Naive B cell (primary cell): ENCODE results near the gene NIPSNAP3A. TPM values are rescaled to one million over a fixed set of nuclear protein-coding genes. Genes with fewer than 3 reads are reported as not detected.

Source experiments
- ATAC-seq, 2 donors: fragments of 150-1000 bp; cut with Tn5 transposase; 2 replicates each; pipeline ENCODE4 v1.10.0; 2021; ENCODE audit warnings: low read depth in 2 of 2, mild to moderate bottlenecking in 2 of 2, moderate library complexity in 2 of 2
- DNase-seq: peaks from one replicate; pipeline ENCODE4 v3.0.0; 2022
- H3K27ac Mint-ChIP-seq, 6 donors: one replicate each; pipeline ENCODE4 v1.8.0; 2020 to 2022; ENCODE audit warnings: mild to moderate bottlenecking in 6 of 6, mixed read lengths in 6 of 6, moderate library complexity in 5 of 6, inconsistent platforms in 2 of 6
- H3K27me3 Mint-ChIP-seq, 3 donors: one replicate each; pipeline ENCODE4 v1.8.0; 2021 to 2022; ENCODE audit warnings: mixed read lengths in 3 of 3, mild to moderate bottlenecking in 1 of 3
- H3K36me3 Mint-ChIP-seq, 2 donors: one replicate each; pipeline ENCODE4 v1.8.0; 2020 to 2022; ENCODE audit warnings: mixed read lengths in 2 of 2, inconsistent platforms in 1 of 2, mild to moderate bottlenecking in 1 of 2
- H3K4me1 Mint-ChIP-seq, 3 donors: one replicate each; pipeline ENCODE4 v1.8.0; 2020 to 2022; ENCODE audit warnings: mixed read lengths in 3 of 3, inconsistent platforms in 1 of 3, mild to moderate bottlenecking in 1 of 3, moderate library complexity in 1 of 3
- H3K4me3 Mint-ChIP-seq, 8 donors: one replicate each; pipeline ENCODE4 v1.8.0; 2020 to 2022; ENCODE audit warnings: mild to moderate bottlenecking in 8 of 8, mixed read lengths in 8 of 8, moderate library complexity in 8 of 8, inconsistent platforms in 2 of 8
- H3K9me3 Mint-ChIP-seq, 7 donors: one replicate each; pipeline ENCODE4 v1.8.0; 2020 to 2022; ENCODE audit warnings: mixed read lengths in 7 of 7, mild to moderate bottlenecking in 5 of 7, inconsistent platforms in 2 of 7, moderate library complexity in 1 of 7
- polyA plus RNA-seq, 6 donors: library from polyadenylated mRNA; unstranded; fragments of 300-500 nt; fragmentation: Illumina TruSeq; gene quantifications; one replicate each; pipeline ENCODE4 v1.2.3, GENCODE V29; 2021; ENCODE audit warnings: low read depth in 6 of 6

The NIPSNAP3A gene
- polyA plus RNA-seq, 6 donors from 2014 or later: 22.1 to 60.3 (median 28.3) TPM

DNA sequence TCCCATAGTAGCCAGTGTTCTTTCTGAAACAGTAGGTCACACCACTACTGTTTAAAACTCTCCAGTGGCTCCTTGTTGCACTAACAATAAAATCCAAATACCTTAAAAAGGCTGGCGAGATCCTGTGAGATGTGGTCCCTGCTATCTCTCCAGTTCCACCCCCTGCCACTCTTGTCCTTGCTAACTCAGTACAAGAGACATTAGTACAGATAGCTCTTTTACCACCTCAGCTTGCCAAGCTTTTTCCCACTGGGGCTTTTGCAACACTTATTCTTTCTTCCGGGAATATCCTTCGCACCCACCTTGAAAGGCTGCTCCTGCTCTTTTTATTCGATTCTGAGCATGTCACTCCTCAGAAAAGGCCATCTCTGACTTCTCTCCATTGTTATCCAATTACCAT lies 31.3 kb downstream of the NIPSNAP3A start:
- Mint-ChIP-seq H3K36me3 (peaks cover under 1 to 7% of the 10 kb centered on the region in 2 donors), H3K27me3 (no peaks in the 10 kb centered on the region), H3K4me3 (peak overlapping the region in 1 of 8 donors; percentile 10), H3K4me1 (peaks cover 13 to 23% (median 20%) of the 10 kb centered on the region in 3 donors), H3K27ac (peak overlapping the region in 2 of 6 donors; percentile 31 to 32), H3K9me3 (no peaks in the 10 kb centered on the region)
- DNase-seq (no peak), ATAC-seq (no peak)

DNA sequence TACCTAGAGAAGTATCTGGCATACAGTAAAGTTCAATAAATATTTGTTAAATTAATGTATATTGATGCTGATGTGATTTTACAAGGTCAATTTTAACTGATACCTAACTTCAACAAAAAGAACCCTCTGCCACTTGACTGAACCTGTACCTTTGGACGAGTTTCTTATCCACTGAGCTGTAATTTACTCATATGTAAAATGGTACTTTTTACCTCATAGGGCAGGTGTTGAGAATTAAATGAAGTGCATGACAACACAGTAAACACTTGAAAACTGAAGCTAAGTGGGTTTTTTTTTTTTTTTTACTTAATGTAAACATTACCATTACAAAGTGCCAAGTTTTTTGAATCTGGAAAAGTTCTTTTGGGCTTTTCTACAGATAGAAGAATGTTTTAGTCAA lies 31.9 kb downstream of the NIPSNAP3A start:
- Mint-ChIP-seq H3K4me1 (peaks cover 18 to 28% (median 26%) of the 10 kb centered on the region in 3 donors), H3K27me3 (no peaks in the 10 kb centered on the region), H3K36me3 (peaks cover 5 to 7% of the 10 kb centered on the region in 2 donors), H3K27ac (peak overlapping the region in 1 of 6 donors; percentile 32), H3K9me3 (no peaks in the 10 kb centered on the region), H3K4me3 (no peak overlapping the region)
- DNase-seq (no peak), ATAC-seq (no peak)

DNA sequence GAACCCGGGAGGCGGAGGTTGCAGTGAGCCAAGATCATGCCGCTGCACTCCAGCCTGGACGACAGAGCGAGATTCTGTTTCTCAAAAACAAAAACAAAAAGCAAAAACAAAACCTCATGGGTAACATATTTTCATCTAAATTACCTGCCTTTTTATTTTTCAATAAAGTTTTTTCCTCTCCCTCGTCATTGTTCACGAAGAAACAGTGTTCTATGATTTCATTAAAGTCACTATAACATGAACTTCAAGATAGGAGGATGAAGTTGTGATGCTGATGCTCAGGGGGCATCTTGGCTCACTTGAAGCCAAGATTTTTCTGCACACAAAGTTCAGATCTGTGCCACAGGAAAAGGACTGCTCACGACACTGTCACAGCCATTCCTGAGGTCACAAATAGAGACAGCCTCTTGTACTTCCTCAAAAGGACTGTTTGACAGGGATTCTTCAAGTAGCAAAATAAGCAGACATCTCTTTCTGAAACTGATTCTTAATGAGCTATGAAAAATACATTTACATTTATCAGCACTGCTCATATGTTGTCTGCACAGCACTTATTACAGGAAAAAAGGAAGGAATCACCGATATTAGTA lies 32.6 kb downstream of the NIPSNAP3A start:
- Mint-ChIP-seq H3K9me3 (no peaks in the 10 kb centered on the region), H3K36me3 (peaks cover 6 to 7% of the 10 kb centered on the region in 2 donors), H3K27ac (peak overlapping the region in 5 of 6 donors; percentile 4 to 80 (median 59)), H3K27me3 (no peaks in the 10 kb centered on the region), H3K4me1 (peaks cover 20 to 31% (median 31%) of the 10 kb centered on the region in 3 donors), H3K4me3 (no peak overlapping the region)
- no peak for DNase-seq
- ATAC-seq: no peak

DNA sequence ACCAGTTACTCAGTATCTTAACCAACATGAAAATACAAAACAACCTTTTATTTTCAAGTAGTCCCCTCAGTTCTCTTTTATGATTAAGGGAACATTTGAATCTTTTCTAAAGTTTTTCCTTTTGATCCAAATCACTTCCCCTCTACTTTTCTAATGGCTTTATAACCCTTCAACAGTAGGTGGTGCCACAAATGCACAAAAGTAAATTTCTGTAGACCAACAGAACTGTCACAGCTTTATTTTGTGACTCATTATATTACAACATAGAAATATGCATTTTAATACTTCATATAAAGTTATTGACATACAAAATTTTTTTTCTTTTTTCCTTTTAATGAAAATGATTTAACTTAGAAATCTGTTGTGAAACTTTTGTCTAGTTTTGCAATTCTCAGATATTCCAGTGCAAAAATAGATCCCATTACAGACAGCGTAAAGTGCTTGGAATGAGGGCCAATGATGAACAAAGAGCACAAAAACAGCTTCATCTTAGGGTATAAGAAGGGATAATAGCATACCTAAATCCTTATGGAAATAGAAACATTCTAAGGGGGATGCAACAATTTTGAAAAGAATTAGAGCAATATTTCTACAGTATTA lies 33.4 kb downstream of the NIPSNAP3A start:
- no peaks in the 10 kb centered on the region for H3K27me3 Mint-ChIP-seq
- H3K4me1 Mint-ChIP-seq: peaks cover 20 to 31% (median 31%) of the 10 kb centered on the region in 3 donors
- peak overlapping the region in 2 of 6 donors; percentile 4 to 21 for H3K27ac Mint-ChIP-seq
- H3K9me3 Mint-ChIP-seq: no peaks in the 10 kb centered on the region
- no peak for DNase-seq
- peaks cover 8 to 9% of the 10 kb centered on the region in 2 donors for H3K36me3 Mint-ChIP-seq
- ATAC-seq: peak; percentile 27 to 31
- H3K4me3 Mint-ChIP-seq: no peak overlapping the region

DNA sequence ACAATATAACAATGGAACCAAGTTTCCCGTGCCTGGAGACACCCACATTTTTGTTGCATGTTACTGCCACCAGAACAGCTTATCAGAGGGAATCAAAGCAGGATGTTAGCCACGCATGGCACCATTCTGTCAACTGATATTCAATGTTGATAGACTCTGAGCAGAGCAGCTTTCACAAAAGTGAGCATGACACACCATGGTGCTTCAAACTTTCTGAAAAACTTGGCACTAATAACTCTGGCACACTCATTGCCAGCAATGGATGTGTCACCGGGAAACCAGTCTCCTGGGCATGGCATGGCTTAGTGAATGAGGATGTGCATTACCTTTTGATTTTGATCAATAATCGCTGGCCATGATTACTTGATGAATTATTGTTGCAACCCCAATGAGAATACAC lies 36.1 kb downstream of the NIPSNAP3A start:
- H3K4me3 Mint-ChIP-seq: peak overlapping the region in 1 of 8 donors; percentile 20
- no peaks in the 10 kb centered on the region for H3K9me3 Mint-ChIP-seq
- peaks cover 20 to 31% (median 24%) of the 10 kb centered on the region in 3 donors for H3K4me1 Mint-ChIP-seq
- H3K36me3 Mint-ChIP-seq: peaks cover 14% of the 10 kb centered on the region in 2 donors
- ATAC-seq (no peak), DNase-seq (no peak)
- no peaks in the 10 kb centered on the region for H3K27me3 Mint-ChIP-seq
- H3K27ac Mint-ChIP-seq: peak overlapping the region in 1 of 6 donors; percentile 60

DNA sequence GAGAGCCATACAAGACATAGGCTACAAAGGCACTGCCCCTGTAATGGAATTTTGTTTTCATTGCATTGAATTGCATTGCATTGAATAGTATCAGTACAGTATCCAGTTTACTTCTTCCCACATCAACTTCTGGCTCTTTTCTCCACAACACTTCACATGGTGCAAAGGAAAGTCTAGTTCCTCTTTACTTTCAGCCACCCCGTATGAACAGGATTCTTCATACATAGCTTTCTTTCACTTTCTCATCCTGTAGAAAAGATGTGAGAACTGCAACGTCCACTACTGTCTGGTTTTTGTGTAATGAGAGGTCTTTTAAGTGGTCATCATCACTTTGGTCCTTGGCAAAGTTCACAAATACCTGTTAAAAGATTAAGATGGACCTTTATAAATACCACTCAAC lies 36.6 kb downstream of the NIPSNAP3A start:
- ATAC-seq: peak; percentile 80 to 86
- no peaks in the 10 kb centered on the region for H3K9me3 Mint-ChIP-seq
- H3K4me3 Mint-ChIP-seq: peak overlapping the region in 3 of 8 donors; percentile 4 to 37 (median 20)
- no peak for DNase-seq
- H3K4me1 Mint-ChIP-seq: peaks cover 20 to 31% (median 20%) of the 10 kb centered on the region in 3 donors
- peak overlapping the region in 4 of 6 donors; percentile 1 to 83 (median 45) for H3K27ac Mint-ChIP-seq
- H3K27me3 Mint-ChIP-seq: no peaks in the 10 kb centered on the region
- peaks cover 9 to 15% of the 10 kb centered on the region in 2 donors for H3K36me3 Mint-ChIP-seq

DNA sequence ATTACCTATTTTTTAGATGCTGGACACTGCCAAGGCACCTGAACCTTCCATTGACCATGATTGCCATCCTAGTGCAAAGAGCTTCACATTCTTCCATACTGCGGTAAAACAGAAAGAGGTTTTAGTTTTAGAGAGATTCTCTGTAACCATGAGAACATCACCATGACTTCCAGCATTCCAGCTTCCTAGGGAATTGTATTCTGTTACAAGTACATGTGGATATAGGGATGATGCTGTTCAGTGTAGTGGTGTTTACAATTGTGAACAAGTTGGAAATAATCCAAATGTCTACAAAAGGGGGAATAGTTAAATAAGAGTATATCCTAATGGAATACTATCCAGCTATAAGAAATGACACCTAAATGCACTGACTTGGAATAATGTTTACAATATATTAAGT lies 38.8 kb downstream of the NIPSNAP3A start:
- Mint-ChIP-seq H3K27ac (peak overlapping the region in 1 of 6 donors; percentile 8), H3K36me3 (peaks cover 9 to 20% of the 10 kb centered on the region in 2 donors), H3K4me3 (no peak overlapping the region), H3K27me3 (no peaks in the 10 kb centered on the region), H3K4me1 (peaks cover 7 to 22% (median 8%) of the 10 kb centered on the region in 3 donors), H3K9me3 (no peaks in the 10 kb centered on the region)
- ATAC-seq: no peak
- no peak for DNase-seq

DNA sequence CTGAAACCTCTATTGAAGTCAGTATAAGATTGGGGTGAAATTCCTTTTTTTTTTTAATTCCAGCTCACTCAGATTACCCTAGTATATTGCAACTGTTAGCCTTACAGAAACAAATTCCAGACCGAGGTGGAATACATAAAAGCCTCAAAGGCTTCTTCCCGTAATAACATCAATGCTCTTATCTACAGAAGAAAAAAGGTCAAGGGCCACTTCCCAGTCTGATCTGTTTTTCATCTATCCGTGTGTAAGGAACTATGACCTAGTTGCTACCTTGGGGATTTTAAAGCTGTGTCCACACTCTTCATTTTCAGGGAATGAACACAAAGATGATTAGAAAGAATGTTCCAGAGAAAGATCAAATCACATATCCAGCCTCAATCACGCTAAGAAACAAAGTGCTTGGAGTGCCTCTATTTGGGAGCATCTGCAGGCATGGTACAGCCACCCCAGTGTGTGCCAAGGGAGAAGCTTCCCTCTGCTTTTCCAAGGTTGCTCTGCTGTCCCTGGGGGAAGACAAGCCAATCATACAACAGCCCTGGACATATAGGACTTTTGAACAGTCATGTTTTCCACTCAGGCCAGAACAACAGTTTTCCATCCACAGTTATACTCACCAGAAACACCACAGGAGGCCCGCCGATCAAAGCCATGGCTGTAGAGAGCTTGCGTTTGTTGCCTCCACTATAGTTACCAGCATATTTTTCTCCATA lies 40.0 kb downstream of the NIPSNAP3A start:
- H3K27me3 Mint-ChIP-seq: no peaks in the 10 kb centered on the region
- DNase-seq (no peak), ATAC-seq (no peak)
- peak overlapping the region in 4 of 6 donors; percentile 38 to 69 (median 61) for H3K27ac Mint-ChIP-seq
- peaks cover 7 to 22% (median 8%) of the 10 kb centered on the region in 3 donors for H3K4me1 Mint-ChIP-seq
- H3K36me3 Mint-ChIP-seq: peaks cover 18 to 20% of the 10 kb centered on the region in 2 donors
- H3K9me3 Mint-ChIP-seq: no peaks in the 10 kb centered on the region
- H3K4me3 Mint-ChIP-seq: no peak overlapping the region

GRCh38 chr9:104788251-104788650 lies 40.8 kb downstream of the NIPSNAP3A start:
- no peak overlapping the region for H3K4me3 Mint-ChIP-seq
- H3K27me3 Mint-ChIP-seq: no peaks in the 10 kb centered on the region
- peak overlapping the region in 2 of 6 donors; percentile 24 to 60 for H3K27ac Mint-ChIP-seq
- H3K4me1 Mint-ChIP-seq: peaks cover 7 to 16% (median 8%) of the 10 kb centered on the region in 3 donors
- ATAC-seq (no peak), DNase-seq (no peak)
- H3K36me3 Mint-ChIP-seq: peaks cover 22 to 28% of the 10 kb centered on the region in 2 donors
- H3K9me3 Mint-ChIP-seq: no peaks in the 10 kb centered on the region

DNA sequence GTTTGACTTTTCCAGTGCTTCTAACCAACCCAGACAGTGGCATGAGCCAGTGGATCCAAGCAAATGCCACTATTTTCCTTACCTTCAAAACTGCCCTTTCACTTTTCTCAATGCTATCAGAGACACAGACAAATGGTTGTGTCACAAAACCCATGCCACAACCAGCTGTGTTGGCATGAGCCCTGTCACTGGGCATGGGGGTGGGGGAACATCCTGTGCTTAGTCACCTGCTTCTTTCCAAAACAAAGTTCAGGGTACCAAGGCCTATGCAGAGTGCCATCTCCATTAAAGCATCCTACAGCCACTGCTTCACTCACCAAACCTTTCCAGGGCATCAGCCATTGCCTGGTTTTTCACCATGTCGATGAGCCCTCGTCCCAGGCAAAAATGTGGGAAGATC lies 46.6 kb downstream of the NIPSNAP3A start:
- Mint-ChIP-seq H3K27me3 (no peaks in the 10 kb centered on the region), H3K27ac (peak overlapping the region in 1 of 6 donors; percentile 8), H3K36me3 (peaks cover 46 to 53% of the 10 kb centered on the region in 2 donors), H3K9me3 (no peaks in the 10 kb centered on the region), H3K4me3 (no peak overlapping the region), H3K4me1 (peaks cover 0 to 4% (median 0%) of the 10 kb centered on the region in 3 donors)
- ATAC-seq (no peak), DNase-seq (no peak)

DNA sequence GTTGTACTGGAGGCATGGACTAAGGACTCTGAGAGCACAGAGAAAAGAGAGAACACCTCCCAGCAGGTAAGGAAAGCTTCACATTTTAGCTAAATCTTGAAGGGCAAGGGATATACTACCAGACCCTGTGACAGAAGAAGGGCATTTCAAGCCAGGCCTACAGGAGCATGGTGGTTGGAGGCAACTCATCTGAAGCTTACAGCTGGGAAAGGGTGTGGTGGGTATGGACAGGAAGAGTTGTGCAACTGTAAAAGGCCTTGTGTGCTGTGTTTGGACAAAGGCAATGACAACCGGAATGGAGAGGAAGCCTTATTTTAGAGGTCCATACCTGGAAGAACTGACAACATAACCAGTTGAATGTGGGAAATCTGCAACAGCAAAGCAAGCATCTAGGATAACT lies 47.6 kb downstream of the NIPSNAP3A start:
- no peaks in the 10 kb centered on the region for H3K27me3 Mint-ChIP-seq
- peak overlapping the region in 2 of 6 donors; percentile 36 to 57 for H3K27ac Mint-ChIP-seq
- H3K4me3 Mint-ChIP-seq: no peak overlapping the region
- DNase-seq (no peak), ATAC-seq (no peak)
- H3K4me1 Mint-ChIP-seq: peaks cover 0 to 4% (median 0%) of the 10 kb centered on the region in 3 donors
- H3K9me3 Mint-ChIP-seq: no peaks in the 10 kb centered on the region
- H3K36me3 Mint-ChIP-seq: peaks cover 46 to 60% of the 10 kb centered on the region in 2 donors

GRCh38 chr9:104795857-104796256 lies 48.4 kb downstream of the NIPSNAP3A start:
- no peak for DNase-seq
- H3K4me1 Mint-ChIP-seq: peaks cover 0 to 4% (median 0%) of the 10 kb centered on the region in 3 donors
- H3K27me3 Mint-ChIP-seq: no peaks in the 10 kb centered on the region
- H3K4me3 Mint-ChIP-seq: peak overlapping the region in 1 of 8 donors; percentile 2
- no peak for ATAC-seq
- no peaks in the 10 kb centered on the region for H3K9me3 Mint-ChIP-seq
- peak overlapping the region in 1 of 6 donors; percentile 22 for H3K27ac Mint-ChIP-seq
- peaks cover 46 to 60% of the 10 kb centered on the region in 2 donors for H3K36me3 Mint-ChIP-seq

- H3K4me1 Mint-ChIP-seq: peaks cover 0 to 4% (median 0%) of the 10 kb centered on the region in 3 donors
- H3K9me3 Mint-ChIP-seq: no peaks in the 10 kb centered on the region
- no peaks in the 10 kb centered on the region for H3K27me3 Mint-ChIP-seq
- DNase-seq (no peak), ATAC-seq (no peak)
- H3K36me3 Mint-ChIP-seq: peaks cover 44 to 52% of the 10 kb centered on the region in 2 donors
- H3K27ac Mint-ChIP-seq: peak overlapping the region in 2 of 6 donors; percentile 11 to 24
- H3K4me3 Mint-ChIP-seq: peak overlapping the region in 1 of 8 donors; percentile 80
These were observed 50.9 kb downstream of the NIPSNAP3A start for GRCh38 chr9:104798209-104798995.
